ENCODE measurements around the gene THAP7. TPM values are rescaled to one million over a fixed set of nuclear protein-coding genes. Genes with fewer than 3 reads are reported as not detected.
A peak's percentile ranks its signal among the peaks of the same experiment; 100 is the strongest.

THAP7 gene
- total and polyA plus RNA-seq, 2 of the 13 experiments (the other 11 are each of a cell fraction or from before 2014, with no cell fraction given), result 13.0 to 25.5 TPM

GRCh38 chr22:20949698-20950183 lies 52.2 kb downstream of the THAP7 start (continued):
- TF ChIP-seq FOXP4 (CRISPR knock-in tag; IDR thresholded peaks at IDR 0.05) (peak; percentile 93), NONO (IDR thresholded peaks at IDR 0.05) (no peak), NONO (CRISPR knock-in tag; conservative IDR thresholded peaks at IDR 0.05) (no peak), HIVEP1 (CRISPR knock-in tag; IDR thresholded peaks at IDR 0.05) (0 out of 2 replicates have a peak, but pooled peaks have one; percentile 18), HMGA1 (CRISPR knock-in tag; conservative IDR thresholded peaks at IDR 0.05) (no peak), GPN1 (CRISPR knock-in tag; IDR thresholded peaks at IDR 0.05; ENCODE audit: borderline replicate concordance) (no peak), ZNF816 (CRISPR knock-in tag; IDR thresholded peaks at IDR 0.05; ENCODE audit: borderline replicate concordance) (no peak), ZNF256 (CRISPR knock-in tag; conservative IDR thresholded peaks at IDR 0.05) (no peak), AGO2 (optimal IDR thresholded peaks at IDR 0.05; ENCODE audit: low read depth, low read length) (no peak), STAT5B (CRISPR knock-in tag; IDR thresholded peaks at IDR 0.05) (no peak), ZBTB20 (CRISPR knock-in tag; IDR thresholded peaks at IDR 0.05; ENCODE audit: borderline replicate concordance, low read depth) (peak; percentile 78; the same call in 1 of the 2 replicates), MAF1 (CRISPR knock-in tag; IDR thresholded peaks at IDR 0.05; ENCODE audit: borderline replicate concordance) (no peak), SAP130 (CRISPR knock-in tag; IDR thresholded peaks at IDR 0.05; ENCODE audit: low read depth) (peak; percentile 94), HHEX (CRISPR knock-in tag; IDR thresholded peaks at IDR 0.05) (no peak), ZNF343 (CRISPR knock-in tag; IDR thresholded peaks at IDR 0.05) (no peak), PCBP2 (optimal IDR thresholded peaks at IDR 0.05; ENCODE audit: low read depth, low read length, poor library complexity, severe bottlenecking) (no peak), AGO1 (IDR thresholded peaks at IDR 0.05; ENCODE audit: low read depth, low read length, poor library complexity, severe bottlenecking) (no peak), ZNF740 (CRISPR knock-in tag; IDR thresholded peaks at IDR 0.05) (no peak), SMYD3 (CRISPR knock-in tag; IDR thresholded peaks at IDR 0.05) (no peak), FOSL2 (CRISPR knock-in tag; IDR thresholded peaks at IDR 0.05) (peak; percentile 52), RFX5 (IDR thresholded peaks at IDR 0.05; ENCODE audit: low read depth, low read length) (no peak), EP300 (IDR thresholded peaks at IDR 0.05; ENCODE audit: low read depth in 2 of 2, low read length in 2 of 2) (peak in 1 of 2 experiments; percentile 58; a peak in 1 of 4 replicates), EP300 (CRISPR knock-in tag; IDR thresholded peaks at IDR 0.05; ENCODE audit: borderline replicate concordance) (peak; percentile 61; the same call in 1 of the 2 replicates), GATAD1 (CRISPR knock-in tag; IDR thresholded peaks at IDR 0.05) (peak; percentile 27; the same call in 1 of the 2 replicates), CREB1 (IDR thresholded peaks at IDR 0.05) (no peak), CREB1 (CRISPR knock-in tag; IDR thresholded peaks at IDR 0.05) (no peak), MED1 (CRISPR knock-in tag; IDR thresholded peaks at IDR 0.05) (peak; percentile 92), HDAC6 (IDR thresholded peaks at IDR 0.05; ENCODE audit: low read depth, low read length) (no peak), ZNF83 (CRISPR knock-in tag; IDR thresholded peaks at IDR 0.05; ENCODE audit: borderline replicate concordance) (no peak), ZNF451 (CRISPR knock-in tag; IDR thresholded peaks at IDR 0.05) (no peak), ZNF326 (CRISPR knock-in tag; IDR thresholded peaks at IDR 0.05; ENCODE audit: borderline replicate concordance) (no peak), ZNF224 (CRISPR knock-in tag; IDR thresholded peaks at IDR 0.05) (0 out of 2 replicates have a peak, but pooled peaks have one; percentile 45), ZNF33A (CRISPR knock-in tag; IDR thresholded peaks at IDR 0.05; ENCODE audit: borderline replicate concordance) (no peak), SCMH1 (CRISPR knock-in tag; IDR thresholded peaks at IDR 0.05; ENCODE audit: borderline replicate concordance) (no peak)
